ENCODE measurements around the gene METTL9. TPM values are rescaled to one million over a fixed set of nuclear protein-coding genes. Genes with fewer than 3 reads are reported as not detected.

Gene METTL9
- total and polyA plus RNA-seq, 9 of the 15 experiments (the other 6 are each of a cell fraction or from before 2014, with no cell fraction given) = 12.2 to 107 (median 79.1) TPM

DNA sequence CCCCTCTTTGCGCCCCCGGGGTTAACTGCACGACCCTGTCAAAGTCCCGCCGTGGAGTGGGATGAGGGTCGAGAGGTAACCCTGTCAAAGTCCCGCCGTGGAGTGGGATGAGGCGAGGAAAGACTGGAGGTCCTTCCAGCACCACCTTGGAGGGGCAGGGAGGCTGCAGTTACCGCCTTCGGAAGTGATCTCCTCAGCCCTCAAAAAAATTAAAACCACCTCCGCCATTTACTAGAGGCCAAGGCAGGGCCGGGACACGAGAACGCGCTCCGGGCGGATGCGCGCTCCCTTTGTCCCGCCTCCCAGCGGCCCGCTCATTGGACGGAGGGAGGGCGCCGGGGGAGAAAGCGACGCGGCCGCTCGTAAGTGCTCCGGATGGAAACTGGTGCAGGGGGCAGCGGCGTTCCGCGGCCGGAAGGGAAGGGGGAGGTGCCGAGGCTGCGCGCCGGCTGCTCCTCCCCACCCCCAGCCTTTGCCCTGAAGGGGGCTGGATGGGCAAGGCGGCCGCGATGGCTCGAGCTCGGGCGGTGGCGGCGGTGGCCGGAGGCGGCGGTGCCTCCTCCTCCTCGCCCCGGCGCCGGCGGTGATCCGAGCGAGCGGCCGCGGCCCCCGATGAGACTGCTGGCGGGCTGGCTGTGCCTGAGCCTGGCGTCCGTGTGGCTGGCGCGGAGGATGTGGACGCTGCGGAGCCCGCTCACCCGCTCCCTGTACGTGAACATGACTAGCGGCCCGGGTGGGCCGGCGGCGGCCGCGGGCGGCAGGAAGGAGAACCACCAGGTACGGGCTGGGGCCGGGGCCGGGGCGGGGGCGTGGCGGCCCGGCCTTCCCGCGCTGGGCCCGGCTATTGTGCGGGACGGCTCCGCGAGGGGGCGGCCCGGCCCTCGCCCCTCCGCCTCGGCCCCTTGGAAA, at the start of gene METTL9 (continued):
- TF ChIP-seq AFF1 (IDR thresholded peaks at IDR 0.05; ENCODE audit: low read depth in 1 of 2, partially characterized antibody in 2 of 2) (peak in 1 of 2 experiments; percentile 39), ARID1B (IDR thresholded peaks at IDR 0.05) (no peak), PYGO2 (tag; IDR thresholded peaks at IDR 0.05) (no peak), RAD51 (IDR thresholded peaks at IDR 0.05; ENCODE audit: borderline replicate concordance, low read depth) (0 out of 2 replicates have a peak, but pooled peaks have one; percentile 8), MAFK (IDR thresholded peaks at IDR 0.05; ENCODE audit: low read length) (no peak; the same call in 1 of the 2 replicates), ILF3 (IDR thresholded peaks at IDR 0.05; ENCODE audit: borderline replicate concordance) (peak; percentile 82; the same call in 1 of the 2 replicates), BRD9 (IDR thresholded peaks at IDR 0.05; ENCODE audit: low read depth, partially characterized antibody) (peak; percentile 67), SRSF7 (optimal IDR thresholded peaks at IDR 0.05; ENCODE audit: low read depth, low read length) (no peak), FOXK1 (CRISPR knock-in tag; IDR thresholded peaks at IDR 0.05; ENCODE audit: borderline replicate concordance) (no peak), CHCHD3 (CRISPR knock-in tag; IDR thresholded peaks at IDR 0.05) (no peak), SMARCA5 (IDR thresholded peaks at IDR 0.05) (no peak), BHLHE40 (IDR thresholded peaks at IDR 0.05; ENCODE audit: low read length) (no peak), ZNF77 (CRISPR knock-in tag; IDR thresholded peaks at IDR 0.05) (no peak), POLR2B (IDR thresholded peaks at IDR 0.05; ENCODE audit: low read depth, partially characterized antibody) (peak; percentile 92), JUN (IDR thresholded peaks at IDR 0.05; ENCODE audit: borderline replicate concordance, low read depth, low read length) (no peak), JUN (CRISPR knock-in tag; IDR thresholded peaks at IDR 0.05; ENCODE audit: borderline replicate concordance) (no peak), ZNF398 (CRISPR knock-in tag; IDR thresholded peaks at IDR 0.05) (no peak)
- TF ChIP-seq, protein P1, sequence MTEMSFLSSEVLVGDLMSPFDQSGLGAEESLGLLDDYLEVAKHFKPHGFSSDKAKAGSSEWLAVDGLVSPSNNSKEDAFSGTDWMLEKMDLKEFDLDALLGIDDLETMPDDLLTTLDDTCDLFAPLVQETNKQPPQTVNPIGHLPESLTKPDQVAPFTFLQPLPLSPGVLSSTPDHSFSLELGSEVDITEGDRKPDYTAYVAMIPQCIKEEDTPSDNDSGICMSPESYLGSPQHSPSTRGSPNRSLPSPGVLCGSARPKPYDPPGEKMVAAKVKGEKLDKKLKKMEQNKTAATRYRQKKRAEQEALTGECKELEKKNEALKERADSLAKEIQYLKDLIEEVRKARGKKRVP (CRISPR knock-in tag; IDR thresholded peaks at IDR 0.05) = no peak
- TF ChIP-seq, protein P2, sequence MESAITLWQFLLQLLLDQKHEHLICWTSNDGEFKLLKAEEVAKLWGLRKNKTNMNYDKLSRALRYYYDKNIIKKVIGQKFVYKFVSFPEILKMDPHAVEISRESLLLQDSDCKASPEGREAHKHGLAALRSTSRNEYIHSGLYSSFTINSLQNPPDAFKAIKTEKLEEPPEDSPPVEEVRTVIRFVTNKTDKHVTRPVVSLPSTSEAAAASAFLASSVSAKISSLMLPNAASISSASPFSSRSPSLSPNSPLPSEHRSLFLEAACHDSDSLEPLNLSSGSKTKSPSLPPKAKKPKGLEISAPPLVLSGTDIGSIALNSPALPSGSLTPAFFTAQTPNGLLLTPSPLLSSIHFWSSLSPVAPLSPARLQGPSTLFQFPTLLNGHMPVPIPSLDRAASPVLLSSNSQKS (CRISPR knock-in tag; IDR thresholded peaks at IDR 0.05) = no peak

All from K562 (cell line).